CD4-positive, alpha-beta T cell (primary cell): Measurements from ENCODE around the gene BPIFB6. TPM values are rescaled to one million over a fixed set of nuclear protein-coding genes. Genes with fewer than 3 reads are reported as not detected.

Source experiments
- ATAC-seq: fragments of 200-7000 bp; cut with Tn5 transposase; one replicate; pipeline ENCODE4 v1.10.0; 2022; ENCODE audit warnings: mild to moderate bottlenecking; ENCODE audit not compliant: poor library complexity
- CTCF ChIA-PET: fragments of 350-600 bp; sonication (Branson Sonifier 250); formaldehyde crosslinking; loops from one replicate; lab custom pipeline; 2021; ENCODE audit warnings: antibody characterized with exemption, inconsistent platforms; lab: Charles Lee
- POLR2A ChIA-PET: fragments of 350-600 bp; sonication (Branson Sonifier 250); formaldehyde crosslinking; loops from one replicate; lab custom pipeline; 2021; ENCODE audit warnings: antibody characterized with exemption, inconsistent platforms; lab: Charles Lee
- DNase-seq, 14 experiments: peaks; one replicate each; pipeline ENCODE4 v3.0.0-alpha.2; 2013 to 2020; ENCODE audit warnings: mixed read lengths in 2 of 14
- H3K27ac ChIP-seq, 2 donors: one replicate each; pipeline versions ENCODE4 v1.5.1 to v1.7.0; 2013; ENCODE audit warnings: low read length in 2 of 2, low read depth in 1 of 2, mild to moderate bottlenecking in 1 of 2
- H3K27me3 ChIP-seq, 2 experiments: 1 replicate in 1 of 2; 2 replicates in 1 of 2; pipeline versions ENCODE4 v1.6.1 to v1.7.0; 2013; ENCODE audit warnings: low read length in 2 of 2, control low read depth in 1 of 2, mild to moderate bottlenecking in 1 of 2, moderate library complexity in 1 of 2; ENCODE audit not compliant: insufficient read depth in 2 of 2, control insufficient read depth in 1 of 2
- H3K36me3 ChIP-seq: one replicate; pipeline ENCODE4 v1.6.1; 2013; ENCODE audit warnings: low read length, control low read depth; ENCODE audit not compliant: insufficient read depth
- H3K4me1 ChIP-seq: one replicate; pipeline ENCODE4 v1.6.1; 2013; ENCODE audit warnings: low read length, control low read depth; ENCODE audit not compliant: insufficient read depth
- H3K4me3 ChIP-seq: one replicate; pipeline ENCODE4 v1.5.1; 2013; ENCODE audit warnings: mild to moderate bottlenecking, low read length, moderate library complexity
- H3K9me3 ChIP-seq, 2 experiments: 1 replicate in 1 of 2; 2 replicates in 1 of 2; pipeline versions ENCODE4 v1.6.1 to v1.7.0; 2013; ENCODE audit warnings: low read length in 2 of 2, mild to moderate bottlenecking in 2 of 2, control low read depth in 1 of 2, moderate library complexity in 1 of 2; ENCODE audit not compliant: control insufficient read depth in 1 of 2, insufficient read depth in 1 of 2
- H3K27ac Mint-ChIP-seq: one replicate; pipeline ENCODE4 v1.8.0; 2020; ENCODE audit warnings: mixed read lengths
- H3K27me3 Mint-ChIP-seq: one replicate; pipeline ENCODE4 v1.8.0; 2021; ENCODE audit warnings: mixed read lengths
- H3K36me3 Mint-ChIP-seq: one replicate; pipeline ENCODE4 v1.8.0; 2021; ENCODE audit warnings: low read depth, mixed read lengths
- H3K4me1 Mint-ChIP-seq: one replicate; pipeline ENCODE4 v1.8.0; 2021; ENCODE audit warnings: low read depth, mixed read lengths
- H3K4me3 Mint-ChIP-seq: one replicate; pipeline ENCODE4 v1.8.0; 2020; ENCODE audit warnings: mild to moderate bottlenecking, mixed read lengths
- H3K9me3 Mint-ChIP-seq: one replicate; pipeline ENCODE4 v1.8.0; 2020; ENCODE audit warnings: mixed read lengths
- CTCF ChIP-seq: fragments of 200-600 bp; IDR thresholded peaks from one replicate; pipeline ENCODE4 v1.8.0; 2022; ENCODE audit warnings: antibody characterized with exemption, mild to moderate bottlenecking
- intact Hi-C, 2 experiments: fragments of 100-400 bp; cut with DNase I in 1 of 2; cut with micrococcal nuclease in 1 of 2; formaldehyde crosslinking; loops; one replicate each; pipeline versions ENCODE4 v1.15.1 to v1.9.0; 2023 to 2025; cut with DNase I, micrococcal nuclease
- total RNA-seq, 174 experiments: library from RNA in 2 of 174; stranded (reverse) in 2 of 174; gene quantifications; one replicate each; pipeline ENCODE4 v1.2.3 and lab custom pipeline; 2021 to 2026

BPIFB6 gene
- total RNA-seq, 2 experiments from 2014 or later: not detected

- no peaks in the 10 kb centered on the region for H3K36me3 Mint-ChIP-seq
- H3K9me3 Mint-ChIP-seq: no peaks in the 10 kb centered on the region
- CTCF ChIA-PET: interaction anchor here (0.9 to 1.2 kb wide), 2 partner anchors 130 to 173 kb away, joined by 3 read pairs; no protein-coding TSS in a partner anchor
- no peak for TF ChIP-seq CTCF
- ATAC-seq: no peak
- intact Hi-C loops: loop anchor here in 1 of 2 experiments (5.0 kb wide), 1 partner anchor 173 kb away; no protein-coding TSS in a partner anchor
- H3K4me1 Mint-ChIP-seq: peaks cover 9% of the 10 kb centered on the region
- Histone ChIP-seq H3K9me3 (no peaks in the 10 kb centered on the region), H3K27me3 (no peaks in the 10 kb centered on the region), H3K36me3 (no peaks in the 10 kb centered on the region), H3K27ac (no peak overlapping the region), H3K4me1 (peaks cover 13% of the 10 kb centered on the region), H3K4me3 (no peak overlapping the region)
- H3K27ac Mint-ChIP-seq: no peak overlapping the region
- H3K27me3 Mint-ChIP-seq: no peaks in the 10 kb centered on the region
- no peak overlapping the region for H3K4me3 Mint-ChIP-seq
- POLR2A ChIA-PET: no interaction called here
- DNase-seq: no peak
Observed at GRCh38 chr20:33075281-33075680, 43.8 kb downstream of the BPIFB6 start.

- no peaks in the 10 kb centered on the region for H3K36me3 ChIP-seq
- H3K36me3 Mint-ChIP-seq: no peaks in the 10 kb centered on the region
- H3K4me3 Mint-ChIP-seq: no peak overlapping the region
- no peaks in the 10 kb centered on the region for H3K27me3 Mint-ChIP-seq
- peaks cover 10% of the 10 kb centered on the region for H3K4me1 ChIP-seq
- POLR2A ChIA-PET: no interaction called here
- no peaks in the 10 kb centered on the region for H3K9me3 Mint-ChIP-seq
- no peak overlapping the region for H3K27ac ChIP-seq
- intact Hi-C loops: loop anchor here (2.0 to 5.0 kb wide), 2 partner anchors 174 to 175 kb away; no protein-coding TSS in a partner anchor
- H3K9me3 ChIP-seq: no peaks in the 10 kb centered on the region
- DNase-seq (peak in 5 of 14 experiments; percentile 5 to 58 (median 40)), ATAC-seq (peak; percentile 32)
- CTCF ChIA-PET: interaction anchor here (1.2 to 1.5 kb wide), 3 partner anchors 131 to 284 kb away, joined by 3 to 4 read pairs (median 3); no protein-coding TSS in a partner anchor
- peaks cover 8% of the 10 kb centered on the region for H3K4me1 Mint-ChIP-seq
- TF ChIP-seq CTCF: no peak
- H3K4me3 ChIP-seq: no peak overlapping the region
- no peak overlapping the region for H3K27ac Mint-ChIP-seq
- H3K27me3 ChIP-seq: no peaks in the 10 kb centered on the region
Observed at GRCh38 chr20:33076662-33077372, 45.4 kb downstream of the BPIFB6 start.

GRCh38 chr20:33079259-33079658, 47.8 kb downstream of the BPIFB6 start, which contains the start of gene BPIFB4:
Gene BPIFB4 (plus strand): TSS chr20:33079643. CDS start chr20:33081527, 1,884 bp downstream.
- H3K27me3 ChIP-seq: no peaks in the 10 kb centered on the region
- H3K4me1 ChIP-seq: peaks cover 10% of the 10 kb centered on the region
- intact Hi-C loops: loop anchor here in 1 of 2 experiments (5.0 kb wide), 1 partner anchor 177 kb away; no protein-coding TSS in a partner anchor
- peaks cover 8% of the 10 kb centered on the region for H3K4me1 Mint-ChIP-seq
- DNase-seq (no peak), ATAC-seq (no peak)
- no peaks in the 10 kb centered on the region for H3K36me3 Mint-ChIP-seq
- POLR2A ChIA-PET: no interaction called here
- H3K4me3 Mint-ChIP-seq: no peak within 1 kb of the TSS
- no peak within 1 kb of the TSS for H3K27ac ChIP-seq
- no peaks in the 10 kb centered on the region for H3K9me3 Mint-ChIP-seq
- no peaks in the 10 kb centered on the region for H3K9me3 ChIP-seq
- no peak for TF ChIP-seq CTCF
- H3K27ac Mint-ChIP-seq: no peak within 1 kb of the TSS
- no peak within 1 kb of the TSS for H3K4me3 ChIP-seq
- no peaks in the 10 kb centered on the region for H3K36me3 ChIP-seq
- no peaks in the 10 kb centered on the region for H3K27me3 Mint-ChIP-seq
- CTCF ChIA-PET: no interaction called here
